Choroid plexus epithelial cell (primary cell): ENCODE results near the gene COL3A1.

Source experiments
- DNase-seq: peaks from one replicate; pipeline ENCODE4 v3.0.0-alpha.2; 2010; ENCODE audit warnings: low read depth
- H3K4me3 ChIP-seq: 2 replicates; pipeline ENCODE4 v1.5.1; 2011; ENCODE audit warnings: low read depth, mild to moderate bottlenecking, control low read depth, low read length, moderate library complexity
- TF ChIP-seq, protein P1 (sequence below): conservative IDR thresholded peaks from 2 replicates; pipeline ENCODE4 v1.5.1; 2011; ENCODE audit warnings: low read depth, mild to moderate bottlenecking, control low read depth, inconsistent platforms, low read length, moderate library complexity

The COL3A1 gene

DNA sequence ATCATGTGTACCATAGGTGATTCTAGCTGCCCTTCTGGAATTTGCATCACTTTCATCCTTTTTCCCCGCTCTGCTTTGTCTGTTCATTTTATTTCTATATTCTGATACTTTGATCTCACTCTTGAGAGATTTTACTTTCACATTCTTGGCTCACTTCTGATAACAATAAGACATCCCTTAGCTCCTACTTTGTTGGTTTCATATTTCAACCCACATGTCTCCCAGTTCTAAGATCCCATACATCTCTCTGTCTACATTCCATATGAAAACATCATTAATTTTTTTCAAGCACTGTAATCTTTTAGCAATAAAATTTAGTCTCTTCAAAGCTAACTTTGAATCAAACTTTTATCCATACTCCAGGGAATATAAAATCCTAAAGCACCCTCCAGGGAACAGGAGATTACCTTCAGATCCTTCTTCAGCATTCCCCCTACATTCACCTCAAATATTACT lies 75.6 kb downstream of the COL3A1 start:
- peak; percentile 71 for DNase-seq
- TF ChIP-seq, protein P1, sequence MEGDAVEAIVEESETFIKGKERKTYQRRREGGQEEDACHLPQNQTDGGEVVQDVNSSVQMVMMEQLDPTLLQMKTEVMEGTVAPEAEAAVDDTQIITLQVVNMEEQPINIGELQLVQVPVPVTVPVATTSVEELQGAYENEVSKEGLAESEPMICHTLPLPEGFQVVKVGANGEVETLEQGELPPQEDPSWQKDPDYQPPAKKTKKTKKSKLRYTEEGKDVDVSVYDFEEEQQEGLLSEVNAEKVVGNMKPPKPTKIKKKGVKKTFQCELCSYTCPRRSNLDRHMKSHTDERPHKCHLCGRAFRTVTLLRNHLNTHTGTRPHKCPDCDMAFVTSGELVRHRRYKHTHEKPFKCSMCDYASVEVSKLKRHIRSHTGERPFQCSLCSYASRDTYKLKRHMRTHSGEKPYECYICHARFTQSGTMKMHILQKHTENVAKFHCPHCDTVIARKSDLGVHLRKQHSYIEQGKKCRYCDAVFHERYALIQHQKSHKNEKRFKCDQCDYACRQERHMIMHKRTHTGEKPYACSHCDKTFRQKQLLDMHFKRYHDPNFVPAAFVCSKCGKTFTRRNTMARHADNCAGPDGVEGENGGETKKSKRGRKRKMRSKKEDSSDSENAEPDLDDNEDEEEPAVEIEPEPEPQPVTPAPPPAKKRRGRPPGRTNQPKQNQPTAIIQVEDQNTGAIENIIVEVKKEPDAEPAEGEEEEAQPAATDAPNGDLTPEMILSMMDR, result no peak
- H3K4me3 ChIP-seq, result no peak overlapping the region

DNA sequence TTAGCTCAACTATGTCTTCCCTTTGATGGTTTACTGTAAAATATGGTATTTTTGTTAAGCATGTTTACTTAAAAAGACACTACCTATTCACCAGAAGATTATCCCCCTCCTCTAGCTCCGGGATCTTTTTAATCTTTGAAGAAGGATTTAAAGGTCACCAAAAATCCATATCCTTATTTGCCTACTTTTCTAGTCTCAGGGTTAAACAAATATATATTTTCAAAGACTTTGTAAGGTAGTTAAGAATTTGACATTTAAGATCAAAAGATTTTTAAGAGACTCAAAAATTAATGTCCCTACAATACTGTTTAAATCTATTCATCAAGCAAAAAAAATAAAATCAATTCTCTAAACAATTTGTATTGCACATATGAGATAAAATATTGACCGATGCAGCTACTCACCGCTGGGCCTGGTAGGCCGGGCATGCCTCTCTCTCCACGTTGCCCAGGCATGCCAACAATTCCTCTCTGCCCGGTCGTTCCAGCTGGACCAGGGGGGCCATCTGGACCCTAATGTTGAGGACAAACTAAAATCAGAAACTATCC lies 76.1 kb downstream of the COL3A1 start:
- no peak for DNase-seq
- TF ChIP-seq, protein P1, result no peak
- H3K4me3 ChIP-seq, result no peak overlapping the region

GRCh38 chr2:189056200-189057106 lies 82.3 kb downstream of the COL3A1 start:
- TF ChIP-seq, protein P1, result no peak
- no peak overlapping the region for H3K4me3 ChIP-seq
- peak; percentile 42 for DNase-seq

DNA sequence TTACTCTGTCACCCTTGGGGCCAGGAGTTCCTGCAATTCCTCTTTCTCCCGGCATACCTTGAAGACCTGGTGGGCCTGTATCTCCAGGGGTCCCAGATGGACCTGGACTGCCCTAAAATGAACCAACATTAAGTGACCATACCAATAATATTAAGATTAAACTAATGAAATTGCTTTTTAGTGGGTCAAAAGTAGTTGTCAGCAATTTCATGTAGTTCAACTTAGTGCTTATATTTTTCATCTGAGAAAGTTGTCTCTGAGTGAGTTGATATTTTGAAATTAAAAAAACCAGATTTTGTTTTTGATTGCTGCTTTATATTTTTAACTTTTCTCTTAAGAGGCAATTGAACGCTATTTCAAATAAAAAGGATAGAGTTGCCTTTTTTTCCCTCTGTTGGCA lies 83.1 kb downstream of the COL3A1 start:
- TF ChIP-seq, protein P1, result no peak
- DNase-seq, result no peak
- H3K4me3 ChIP-seq, result no peak overlapping the region

GRCh38 chr2:189060096-189060642 lies 86.0 kb downstream of the COL3A1 start:
- no peak overlapping the region for H3K4me3 ChIP-seq
- peak; percentile 12 for DNase-seq
- TF ChIP-seq, protein P1, result no peak
